GM12872 (cell line): ENCODE measurements around the gene MORC2.

Experiments
- TF ChIP-seq, protein P1 (sequence below): IDR thresholded peaks from 3 replicates; pipeline ENCODE4 v1.5.1; 2011; ENCODE audit warnings: low read depth, mild to moderate bottlenecking, low read length, moderate library complexity; ENCODE audit not compliant: insufficient read depth

The MORC2 gene

DNA sequence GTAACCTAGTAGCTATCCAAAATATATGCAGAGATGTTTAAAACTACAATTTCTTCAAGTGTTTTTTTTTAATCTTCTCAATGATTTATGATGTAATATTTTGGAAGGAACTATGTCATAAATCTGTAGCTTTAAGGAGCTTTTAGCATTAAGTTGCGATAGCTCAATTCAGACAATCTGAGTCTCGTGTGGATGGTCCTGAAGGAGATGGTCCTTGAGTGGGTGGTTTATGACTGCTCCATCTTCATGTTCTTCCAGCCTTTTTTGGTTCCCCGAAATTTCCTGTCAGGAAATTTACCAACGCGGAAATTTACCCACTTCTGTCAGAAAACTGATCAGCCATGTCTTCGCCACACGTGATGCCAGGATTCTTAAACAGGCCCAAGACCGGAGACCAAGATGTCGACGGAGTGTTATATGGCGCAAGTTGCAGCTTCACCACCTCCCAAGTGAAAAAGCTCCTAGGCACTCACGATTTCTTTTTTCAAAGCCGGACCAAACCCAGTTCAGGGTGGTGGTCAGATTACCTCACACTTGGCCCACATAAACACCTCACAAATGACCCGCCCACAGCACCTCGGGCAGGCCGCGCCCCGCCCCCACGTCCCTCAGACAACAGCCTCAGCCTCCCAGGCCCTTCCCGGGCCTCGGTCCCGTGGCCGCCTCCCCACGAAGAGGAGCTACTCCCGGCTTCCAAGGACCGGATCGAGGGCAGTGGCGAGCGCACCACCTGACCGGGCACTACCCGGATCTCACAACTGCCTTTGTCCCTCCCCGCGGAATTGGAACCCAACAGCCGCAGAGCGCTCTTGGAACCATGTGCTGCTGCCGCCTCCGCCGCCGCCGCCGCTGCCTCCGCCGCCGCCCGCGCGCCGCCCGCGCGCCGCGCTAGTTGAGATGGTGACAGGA, at the start of gene MORC2:
TSS of gene MORC2 (minus strand) at position 760 of the 909 bp plus-strand sequence. CDS start 885 bp downstream, outside the sequence.
- TF ChIP-seq, protein P1, sequence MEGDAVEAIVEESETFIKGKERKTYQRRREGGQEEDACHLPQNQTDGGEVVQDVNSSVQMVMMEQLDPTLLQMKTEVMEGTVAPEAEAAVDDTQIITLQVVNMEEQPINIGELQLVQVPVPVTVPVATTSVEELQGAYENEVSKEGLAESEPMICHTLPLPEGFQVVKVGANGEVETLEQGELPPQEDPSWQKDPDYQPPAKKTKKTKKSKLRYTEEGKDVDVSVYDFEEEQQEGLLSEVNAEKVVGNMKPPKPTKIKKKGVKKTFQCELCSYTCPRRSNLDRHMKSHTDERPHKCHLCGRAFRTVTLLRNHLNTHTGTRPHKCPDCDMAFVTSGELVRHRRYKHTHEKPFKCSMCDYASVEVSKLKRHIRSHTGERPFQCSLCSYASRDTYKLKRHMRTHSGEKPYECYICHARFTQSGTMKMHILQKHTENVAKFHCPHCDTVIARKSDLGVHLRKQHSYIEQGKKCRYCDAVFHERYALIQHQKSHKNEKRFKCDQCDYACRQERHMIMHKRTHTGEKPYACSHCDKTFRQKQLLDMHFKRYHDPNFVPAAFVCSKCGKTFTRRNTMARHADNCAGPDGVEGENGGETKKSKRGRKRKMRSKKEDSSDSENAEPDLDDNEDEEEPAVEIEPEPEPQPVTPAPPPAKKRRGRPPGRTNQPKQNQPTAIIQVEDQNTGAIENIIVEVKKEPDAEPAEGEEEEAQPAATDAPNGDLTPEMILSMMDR = no peak

DNA sequence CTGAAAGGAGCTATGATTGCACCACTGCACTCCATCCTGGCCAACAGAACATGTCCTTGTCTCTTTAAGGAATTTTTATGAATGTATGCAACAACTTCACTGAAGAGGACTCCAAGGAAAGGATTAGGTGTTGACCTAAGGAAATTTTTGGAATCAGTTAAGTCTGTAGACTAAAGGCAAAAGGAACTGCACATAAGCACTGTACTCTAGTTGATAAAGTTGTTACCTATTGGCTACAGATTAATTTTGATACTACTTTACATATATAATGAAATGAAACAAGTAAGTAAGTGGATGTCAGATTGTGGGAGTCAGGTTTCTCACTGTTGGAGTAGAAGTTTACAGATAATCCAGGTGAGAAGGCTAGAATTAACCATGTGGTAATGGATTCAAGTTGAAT, 37.0 kb upstream of the MORC2 start:
- TF ChIP-seq, protein P1 = no peak

DNA sequence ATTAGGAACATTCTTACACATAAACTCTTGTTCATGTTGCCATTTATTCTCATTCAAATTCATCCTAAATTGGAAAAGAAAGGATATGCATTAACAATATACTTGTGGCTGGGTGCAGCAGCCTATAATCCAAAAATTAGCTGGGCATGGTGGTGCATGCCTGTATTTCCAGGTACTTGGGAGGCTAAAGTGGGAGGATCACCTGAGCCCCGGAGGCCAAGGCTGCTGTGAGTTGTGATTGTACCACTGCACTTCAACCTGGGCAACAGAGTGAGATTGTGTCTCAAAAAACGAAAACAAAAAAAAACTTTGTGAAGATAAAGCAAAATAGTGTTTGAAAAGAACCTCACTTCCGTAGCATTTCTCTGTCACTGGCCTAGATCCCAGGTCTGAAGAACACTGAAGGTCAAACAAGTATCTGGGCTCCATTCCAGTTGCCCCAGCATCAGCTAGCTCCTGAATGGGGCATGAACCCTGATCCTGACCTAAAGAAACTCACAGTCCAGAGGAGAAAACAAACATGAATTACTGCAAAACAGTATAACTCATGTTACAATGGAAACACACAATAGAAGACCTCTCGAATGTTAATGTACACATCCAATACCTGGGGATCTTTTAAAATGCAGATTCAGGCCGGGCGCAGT, 32.7 kb upstream of the MORC2 start:
- TF ChIP-seq, protein P1 = no peak

DNA sequence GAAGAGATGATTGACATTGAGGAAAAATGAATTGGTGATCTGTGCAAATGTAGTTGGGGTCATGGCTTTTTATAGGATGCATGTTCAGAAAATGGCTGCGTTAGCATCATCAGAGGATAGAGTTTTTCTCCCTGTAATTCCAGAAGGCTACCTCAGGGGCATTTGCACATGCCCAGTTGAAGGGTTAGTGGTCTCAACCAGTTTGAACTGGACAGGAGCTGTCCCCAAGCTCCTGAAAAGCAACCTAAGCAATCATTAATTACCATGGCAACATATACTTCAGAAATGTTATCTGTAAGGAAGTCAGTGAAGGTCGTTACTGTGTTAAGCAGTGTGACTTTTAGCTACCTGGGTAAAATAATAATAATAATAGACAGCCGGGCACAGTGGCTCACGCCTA, 29.8 kb upstream of the MORC2 start:
- TF ChIP-seq, protein P1 = no peak

DNA sequence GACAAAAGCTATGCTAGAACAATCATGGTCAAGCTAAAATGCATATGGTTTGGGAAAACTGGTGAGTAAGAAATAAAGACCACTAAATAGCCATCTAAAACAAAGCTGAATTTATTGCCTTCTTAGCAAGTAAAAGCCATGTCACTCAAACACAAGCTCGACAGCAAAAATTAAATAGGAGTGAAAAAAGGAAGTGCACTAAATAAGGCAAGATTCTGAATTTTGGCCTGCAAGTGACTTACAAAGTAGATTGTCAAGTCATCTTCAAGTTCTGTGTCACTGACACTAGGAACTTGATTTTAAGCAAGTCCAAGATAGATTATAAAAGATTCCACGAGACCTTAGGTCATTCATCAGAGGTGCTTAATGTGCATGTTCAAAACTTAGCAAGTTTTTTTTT, 27.9 kb upstream of the MORC2 start:
- TF ChIP-seq, protein P1 = no peak

DNA sequence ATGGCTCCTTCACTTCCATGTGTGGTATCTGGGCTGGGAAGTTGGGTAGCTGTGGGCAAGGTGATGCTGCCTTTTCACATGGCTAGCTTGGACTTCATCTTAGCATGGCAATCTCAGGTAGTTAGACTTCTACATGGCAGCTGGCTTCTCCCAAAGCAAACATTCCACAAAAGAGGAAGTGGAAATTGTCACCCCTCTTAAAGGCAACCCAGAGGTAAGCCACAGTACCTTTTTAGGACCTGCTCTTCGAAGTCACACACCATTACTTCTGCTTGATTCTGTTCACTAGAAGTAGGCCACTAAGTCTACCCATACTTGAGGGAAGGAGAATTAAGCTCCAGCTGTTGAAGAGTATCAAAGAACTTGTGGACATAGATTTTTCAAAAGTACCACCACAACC, 26.4 kb upstream of the MORC2 start:
- TF ChIP-seq, protein P1 = no peak

DNA sequence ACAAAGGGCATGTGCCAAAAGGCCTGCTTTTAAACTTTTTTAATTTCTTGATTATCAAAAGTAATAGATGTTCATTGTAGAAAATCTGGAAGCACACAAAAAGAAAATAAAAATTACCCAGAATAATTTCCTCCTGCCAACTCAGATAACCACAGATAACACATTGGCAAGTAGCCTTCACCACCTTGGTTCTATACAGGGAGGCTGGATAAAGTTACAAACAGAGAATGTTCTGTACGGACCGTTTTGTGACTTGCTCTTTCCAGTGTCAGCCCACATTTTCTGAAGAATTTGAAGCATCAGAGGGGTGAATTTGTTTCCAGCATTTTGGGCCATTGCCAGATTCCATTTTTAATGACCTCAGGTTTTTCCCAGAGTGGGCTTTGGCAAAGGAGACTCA, 24.0 kb upstream of the MORC2 start:
- TF ChIP-seq, protein P1 = no peak
